HuH-7 (cell line): ENCODE measurements around the gene PRKAR2B.
"Not testable (repeated sequence)": the region's sequence is repeated elsewhere in the genome, so short reads cannot be mapped to it uniquely, and the experiment has no call there.

Source experiments
- DNase-seq: peaks from one replicate; pipeline ENCODE4 v3.0.0; 2011; ENCODE audit warnings: low spot score

PRKAR2B gene

GRCh38 chr7:107048783-107049418, 4.4 kb downstream of the PRKAR2B start:
- no peak for DNase-seq

GRCh38 chr7:107049480-107049879, 5.0 kb downstream of the PRKAR2B start:
- no peak for DNase-seq

- no peak for DNase-seq
Observed at GRCh38 chr7:107049971-107050532, 5.5 kb downstream of the PRKAR2B start.

- DNase-seq, result no peak
Observed at GRCh38 chr7:107051376-107051775, 6.9 kb downstream of the PRKAR2B start.

- DNase-seq, result not testable (repeated sequence)
Observed at GRCh38 chr7:107054965-107055364, 10.5 kb downstream of the PRKAR2B start.

GRCh38 chr7:107056058-107056457, 11.6 kb downstream of the PRKAR2B start:
- DNase-seq, result not testable (repeated sequence)

GRCh38 chr7:107056728-107057473, 12.4 kb downstream of the PRKAR2B start:
- DNase-seq, result no peak

GRCh38 chr7:107057474-107057833, 12.9 kb downstream of the PRKAR2B start:
- no peak for DNase-seq

GRCh38 chr7:107059468-107059867, 15.0 kb downstream of the PRKAR2B start:
- DNase-seq, result no peak

GRCh38 chr7:107063245-107064120, 19.0 kb downstream of the PRKAR2B start:
- DNase-seq, result no peak

- no peak for DNase-seq
Observed at GRCh38 chr7:107064255-107064654, 19.8 kb downstream of the PRKAR2B start.

GRCh38 chr7:107065929-107066247, 21.4 kb downstream of the PRKAR2B start:
- DNase-seq, result no peak

GRCh38 chr7:107068156-107068555, 23.7 kb downstream of the PRKAR2B start:
- DNase-seq, result no peak

GRCh38 chr7:107069457-107069856, 25.0 kb downstream of the PRKAR2B start:
- DNase-seq, result no peak

- DNase-seq, result no peak
Observed at GRCh38 chr7:107070710-107071109, 26.2 kb downstream of the PRKAR2B start.

- DNase-seq, result no peak
Observed at GRCh38 chr7:107071129-107071528, 26.6 kb downstream of the PRKAR2B start.

GRCh38 chr7:107072133-107072532, 27.6 kb downstream of the PRKAR2B start:
- DNase-seq, result no peak

- DNase-seq, result no peak
Observed at GRCh38 chr7:107075863-107076574, 31.5 kb downstream of the PRKAR2B start.

- DNase-seq, result no peak
Observed at GRCh38 chr7:107076781-107077698, 32.5 kb downstream of the PRKAR2B start.

GRCh38 chr7:107077699-107078516, 33.4 kb downstream of the PRKAR2B start:
- DNase-seq, result no peak
